Naive thymus-derived CD8-positive, alpha-beta T cell (primary cell): ENCODE results near the gene VTI1A. TPM values are rescaled to one million over a fixed set of nuclear protein-coding genes. Genes with fewer than 3 reads are reported as not detected.

Source experiments
- ATAC-seq, 2 donors: fragments of 150-1000 bp; cut with Tn5 transposase in 1 of 2; sonication (Bioruptor Pico), chemical (Tn5 transposase) in 1 of 2; 1 replicate in 1 of 2; 2 replicates in 1 of 2; pipeline ENCODE4 v1.10.0; 2021; ENCODE audit warnings: mild to moderate bottlenecking in 2 of 2, moderate library complexity in 2 of 2
- POLR2A ChIA-PET: fragments of 350-600 bp; sonication (Branson Sonifier 250); formaldehyde crosslinking; loops from one replicate; lab custom pipeline; 2021; ENCODE audit warnings: antibody characterized with exemption; lab: Charles Lee
- DNase-seq, 10 donors: peaks; one replicate each; pipeline versions ENCODE4 v3.0.0 to v3.0.0-alpha.2; 2020 to 2022
- H3K27ac Mint-ChIP-seq, 10 donors: one replicate each; pipeline ENCODE4 v1.8.0; 2020 to 2022; ENCODE audit warnings: mild to moderate bottlenecking in 10 of 10, mixed read lengths in 10 of 10, moderate library complexity in 4 of 10, inconsistent platforms in 1 of 10
- H3K27me3 Mint-ChIP-seq, 5 donors: one replicate each; pipeline ENCODE4 v1.8.0; 2021 to 2022; ENCODE audit warnings: mixed read lengths in 5 of 5
- H3K36me3 Mint-ChIP-seq, 3 donors: one replicate each; pipeline ENCODE4 v1.8.0; 2020 to 2022; ENCODE audit warnings: mixed read lengths in 3 of 3, mild to moderate bottlenecking in 2 of 3, inconsistent platforms in 1 of 3
- H3K4me1 Mint-ChIP-seq, 4 donors: one replicate each; pipeline ENCODE4 v1.8.0; 2021 to 2022; ENCODE audit warnings: mixed read lengths in 4 of 4
- H3K4me3 Mint-ChIP-seq, 10 donors: one replicate each; pipeline ENCODE4 v1.8.0; 2020 to 2022; ENCODE audit warnings: mild to moderate bottlenecking in 10 of 10, mixed read lengths in 10 of 10, moderate library complexity in 6 of 10, inconsistent platforms in 1 of 10
- H3K9me3 Mint-ChIP-seq, 9 donors: one replicate each; pipeline ENCODE4 v1.8.0; 2020 to 2022; ENCODE audit warnings: mixed read lengths in 9 of 9, mild to moderate bottlenecking in 3 of 9, inconsistent platforms in 1 of 9, moderate library complexity in 1 of 9
- polyA plus RNA-seq, 3 donors: library from polyadenylated mRNA; unstranded; fragments of 300-500 nt; fragmentation: Illumina TruSeq; gene quantifications; one replicate each; pipeline ENCODE4 v1.2.3, GENCODE V29; 2021
- total RNA-seq, 8 experiments: library from RNA in 2 of 8; stranded (reverse) in 2 of 8; gene quantifications; one replicate each; pipeline ENCODE4 v1.2.3 and lab custom pipeline; 2021 to 2026

The VTI1A gene
- total and polyA plus RNA-seq, 5 experiments from 2014 or later, result 24.4 to 42.7 (median 30.2) TPM

DNA sequence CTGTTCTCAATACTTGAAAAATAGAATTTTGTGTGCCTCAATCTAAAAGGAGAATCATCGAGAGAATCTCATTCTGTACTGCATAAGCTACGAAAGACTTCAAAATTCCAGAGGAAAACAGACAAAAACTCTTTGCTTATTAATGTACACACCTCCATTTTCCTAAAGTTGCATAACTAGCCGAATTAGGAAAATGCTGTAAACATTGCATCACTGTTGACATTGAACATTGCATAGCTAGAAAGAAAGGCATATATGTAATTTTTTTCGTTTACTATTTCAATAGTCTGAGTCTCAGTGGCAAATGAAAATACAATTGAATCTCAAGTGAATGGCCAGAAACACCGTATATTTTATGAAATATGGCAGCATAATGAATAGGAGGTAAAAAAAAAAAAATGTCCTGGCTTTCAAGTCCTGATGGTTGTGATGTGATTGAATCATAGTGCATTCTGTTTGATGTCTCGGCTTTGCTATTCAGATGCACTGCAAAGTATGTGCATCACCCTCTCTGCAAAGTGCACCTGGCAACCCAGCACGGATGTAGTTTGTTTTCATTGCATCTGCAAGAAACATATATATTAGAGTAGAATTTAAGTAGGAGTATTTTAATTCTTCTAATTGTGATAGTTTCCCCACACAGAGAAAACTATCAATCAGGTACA lies 196.7 kb downstream of the VTI1A start:
- Mint-ChIP-seq H3K27me3 (no peaks in the 10 kb centered on the region), H3K4me1 (peaks cover 0 to 6% (median 0%) of the 10 kb centered on the region in 4 donors), H3K4me3 (no peak overlapping the region), H3K9me3 (no peaks in the 10 kb centered on the region), H3K27ac (no peak overlapping the region), H3K36me3 (peaks cover 0 to 4% (median 2%) of the 10 kb centered on the region in 3 donors)
- no peak for DNase-seq
- no peak for ATAC-seq
- POLR2A ChIA-PET, result no interaction called here

DNA sequence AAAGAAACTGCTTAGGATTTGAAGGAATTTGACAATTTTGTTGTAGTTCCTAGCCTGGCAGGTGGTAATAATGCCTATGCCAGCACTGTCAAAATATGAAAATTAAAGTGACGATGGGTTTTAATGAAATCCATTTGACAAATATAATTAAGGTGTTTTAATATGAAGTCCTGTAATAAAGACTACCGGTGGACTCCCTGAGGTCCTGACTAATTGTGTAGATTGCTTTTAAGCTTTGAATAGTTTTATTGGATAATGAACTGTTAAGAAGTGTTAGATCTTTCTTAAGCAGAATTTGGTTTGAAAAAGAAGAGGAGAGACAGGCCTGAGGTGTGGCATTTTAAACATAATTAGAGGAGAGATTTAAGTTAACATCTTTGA lies 197.2 kb downstream of the VTI1A start:
- ATAC-seq, result no peak
- Mint-ChIP-seq H3K27ac (peak overlapping the region in 1 of 10 donors; percentile 3), H3K9me3 (no peaks in the 10 kb centered on the region), H3K36me3 (peaks cover 0 to 4% (median 2%) of the 10 kb centered on the region in 3 donors), H3K27me3 (no peaks in the 10 kb centered on the region), H3K4me3 (no peak overlapping the region), H3K4me1 (peaks cover 0 to 6% (median 0%) of the 10 kb centered on the region in 4 donors)
- DNase-seq, result no peak
- POLR2A ChIA-PET, result no interaction called here

DNA sequence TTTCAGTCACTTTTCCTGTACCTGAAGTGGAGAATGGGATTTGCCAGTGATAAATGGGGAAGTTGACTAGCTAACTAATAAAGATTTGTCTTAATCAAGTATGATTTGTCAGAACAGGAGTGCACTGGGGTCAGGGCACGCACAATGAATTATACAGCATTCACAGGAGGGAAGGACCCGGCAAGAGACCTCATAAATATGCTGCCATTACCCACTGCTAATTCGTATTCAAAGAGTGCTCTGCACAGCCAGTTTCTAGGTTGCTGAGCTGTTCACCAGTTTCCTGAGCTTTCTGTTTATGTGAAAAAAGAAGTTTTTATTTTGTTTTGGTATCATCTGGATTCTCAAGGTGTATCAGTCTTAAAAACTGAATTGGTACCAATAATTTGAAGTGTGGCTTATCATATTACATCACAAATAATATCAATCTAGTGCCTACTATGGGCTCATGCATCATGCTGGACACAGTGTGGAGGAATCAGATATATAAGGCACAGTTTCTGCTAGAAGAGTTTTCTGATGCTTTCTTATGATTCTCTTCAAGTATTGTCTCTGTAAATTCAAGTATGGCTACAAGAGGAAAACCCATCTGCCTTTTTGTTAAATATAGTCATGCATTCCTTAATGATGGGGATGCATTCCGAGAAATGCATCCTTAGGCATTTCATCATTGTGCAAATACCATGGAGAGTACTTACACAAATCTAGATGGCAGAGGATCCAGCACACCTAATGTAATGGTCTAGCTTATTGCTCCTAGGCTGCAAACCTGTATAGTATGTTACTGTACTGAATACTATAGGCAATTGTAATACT lies 202.2 kb downstream of the VTI1A start:
- DNase-seq (no peak), ATAC-seq (no peak)
- H3K27me3 Mint-ChIP-seq, result no peaks in the 10 kb centered on the region
- H3K9me3 Mint-ChIP-seq, result no peaks in the 10 kb centered on the region
- no peak overlapping the region for H3K4me3 Mint-ChIP-seq
- peaks cover 0 to 19% (median 10%) of the 10 kb centered on the region in 3 donors for H3K36me3 Mint-ChIP-seq
- no peak overlapping the region for H3K27ac Mint-ChIP-seq
- peaks cover 0 to 4% (median 0%) of the 10 kb centered on the region in 4 donors for H3K4me1 Mint-ChIP-seq
- POLR2A ChIA-PET, result no interaction called here

DNA sequence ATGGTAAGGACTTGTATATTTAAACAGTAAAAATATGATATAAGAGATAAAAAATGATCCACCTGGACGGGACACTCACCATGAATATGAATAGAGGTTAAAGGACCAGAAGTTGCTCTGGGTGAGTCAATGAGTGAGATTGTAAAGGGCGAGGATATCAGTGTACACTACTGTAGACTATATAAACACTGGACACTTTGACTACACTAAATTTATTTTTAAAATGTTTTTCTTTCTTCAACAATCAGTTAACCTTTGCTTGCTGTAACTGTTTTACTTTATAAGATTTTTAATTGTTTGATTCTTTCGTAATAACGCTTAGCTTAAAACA lies 202.8 kb downstream of the VTI1A start:
- Mint-ChIP-seq H3K4me3 (no peak overlapping the region), H3K27ac (no peak overlapping the region), H3K27me3 (no peaks in the 10 kb centered on the region), H3K9me3 (no peaks in the 10 kb centered on the region), H3K4me1 (peaks cover 0 to 2% (median 0%) of the 10 kb centered on the region in 4 donors), H3K36me3 (peaks cover 0 to 21% (median 13%) of the 10 kb centered on the region in 3 donors)
- DNase-seq (no peak), ATAC-seq (no peak)
- POLR2A ChIA-PET, result no interaction called here

DNA sequence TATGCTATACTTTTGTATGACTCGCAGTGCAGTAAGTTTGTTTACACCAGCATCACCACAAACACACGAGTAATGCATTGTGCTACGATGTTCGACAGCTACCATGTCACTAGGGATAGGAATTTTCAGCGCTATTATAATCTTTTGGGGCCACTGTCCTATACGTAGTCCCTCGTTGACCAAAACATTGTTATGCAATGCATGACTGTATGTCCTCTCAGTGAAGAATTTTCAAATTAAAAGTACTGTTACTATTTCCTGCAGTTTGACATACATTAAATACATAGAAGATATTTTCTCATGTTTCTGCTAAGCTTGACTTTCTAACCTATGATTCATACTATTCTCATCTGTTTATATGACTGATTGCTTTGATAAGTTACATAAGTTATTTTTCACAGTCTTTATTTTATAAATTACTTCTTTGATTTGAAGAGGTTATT lies 203.6 kb downstream of the VTI1A start:
- H3K27me3 Mint-ChIP-seq, result no peaks in the 10 kb centered on the region
- H3K4me1 Mint-ChIP-seq, result peaks cover 0 to 2% (median under 1%) of the 10 kb centered on the region in 4 donors
- DNase-seq, result no peak
- POLR2A ChIA-PET, result no interaction called here
- no peak overlapping the region for H3K27ac Mint-ChIP-seq
- H3K4me3 Mint-ChIP-seq, result no peak overlapping the region
- no peak for ATAC-seq
- no peaks in the 10 kb centered on the region for H3K9me3 Mint-ChIP-seq
- peaks cover 0 to 24% (median 17%) of the 10 kb centered on the region in 3 donors for H3K36me3 Mint-ChIP-seq

DNA sequence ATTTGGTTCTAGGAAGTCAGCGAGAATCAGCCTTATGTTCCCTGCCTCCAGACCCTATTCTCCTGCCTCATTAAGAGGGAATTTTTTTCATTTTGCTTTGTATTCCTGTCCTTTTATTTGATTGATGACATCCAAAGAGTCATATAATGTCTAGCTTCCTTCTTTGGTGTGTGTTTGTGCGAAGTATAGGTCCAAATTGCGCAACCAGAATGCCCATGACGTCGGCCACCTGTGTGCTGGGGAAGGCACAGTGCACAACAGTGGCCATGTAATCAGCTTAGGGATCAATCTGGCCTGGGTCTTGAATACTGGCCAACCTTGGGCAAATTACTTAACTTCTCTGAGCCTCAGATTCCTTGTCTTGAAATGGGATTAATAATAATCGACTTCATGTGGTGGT lies 206.2 kb downstream of the VTI1A start:
- Mint-ChIP-seq H3K9me3 (no peaks in the 10 kb centered on the region), H3K36me3 (peaks cover 0 to 25% (median 16%) of the 10 kb centered on the region in 3 donors), H3K27ac (no peak overlapping the region), H3K4me3 (no peak overlapping the region), H3K4me1 (peaks cover 0 to 1% (median under 1%) of the 10 kb centered on the region in 4 donors), H3K27me3 (no peaks in the 10 kb centered on the region)
- POLR2A ChIA-PET, result no interaction called here
- no peak for DNase-seq
- ATAC-seq, result no peak

DNA sequence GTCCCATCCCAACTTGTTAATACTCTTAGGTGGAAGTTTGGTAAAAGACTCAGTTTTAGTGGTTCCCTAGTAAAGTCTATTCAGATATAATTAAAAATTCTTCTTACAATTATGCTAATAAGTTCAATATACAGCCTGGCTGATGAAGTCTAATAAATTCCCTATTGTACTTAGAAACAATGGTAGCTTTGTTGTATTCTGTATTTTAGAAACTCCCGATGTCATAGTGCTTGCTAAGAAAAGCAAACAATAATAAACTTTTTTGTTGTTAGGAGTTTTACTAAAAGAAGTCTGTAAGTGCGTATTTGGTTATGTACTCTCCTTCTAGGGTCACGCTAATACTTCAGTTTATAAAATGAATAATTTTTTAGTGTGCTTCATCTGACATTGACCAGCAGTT lies 206.8 kb downstream of the VTI1A start:
- Mint-ChIP-seq H3K36me3 (peaks cover 0 to 28% (median 20%) of the 10 kb centered on the region in 3 donors), H3K4me3 (no peak overlapping the region), H3K9me3 (no peaks in the 10 kb centered on the region), H3K4me1 (peaks cover 0 to 1% (median 0%) of the 10 kb centered on the region in 4 donors), H3K27me3 (no peaks in the 10 kb centered on the region), H3K27ac (no peak overlapping the region)
- DNase-seq, result no peak
- POLR2A ChIA-PET, result no interaction called here
- ATAC-seq, result no peak

DNA sequence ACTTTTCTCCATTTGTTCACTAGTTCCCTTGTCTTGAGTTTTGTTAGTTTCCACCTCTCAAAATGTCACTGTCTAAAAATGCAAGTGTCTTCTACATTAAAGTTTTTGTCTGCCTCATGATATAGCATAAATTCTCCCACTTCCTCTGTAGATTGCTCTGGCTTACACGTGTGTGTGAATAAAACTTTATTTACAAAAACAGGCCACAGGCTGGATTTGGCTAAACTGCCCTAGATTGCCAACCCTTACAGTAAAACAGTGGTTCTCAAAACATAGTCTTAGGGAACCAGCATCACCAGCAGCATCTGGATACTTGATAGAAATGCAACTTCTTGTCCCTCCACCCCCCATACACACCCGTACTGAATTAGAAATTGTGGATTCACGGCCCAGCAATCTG lies 207.8 kb downstream of the VTI1A start:
- H3K27ac Mint-ChIP-seq, result no peak overlapping the region
- POLR2A ChIA-PET, result no interaction called here
- DNase-seq (no peak), ATAC-seq (no peak)
- H3K36me3 Mint-ChIP-seq, result peaks cover 0 to 32% (median 27%) of the 10 kb centered on the region in 3 donors
- peaks cover 0 to 2% (median under 1%) of the 10 kb centered on the region in 4 donors for H3K4me1 Mint-ChIP-seq
- no peak overlapping the region for H3K4me3 Mint-ChIP-seq
- no peaks in the 10 kb centered on the region for H3K27me3 Mint-ChIP-seq
- no peaks in the 10 kb centered on the region for H3K9me3 Mint-ChIP-seq

DNA sequence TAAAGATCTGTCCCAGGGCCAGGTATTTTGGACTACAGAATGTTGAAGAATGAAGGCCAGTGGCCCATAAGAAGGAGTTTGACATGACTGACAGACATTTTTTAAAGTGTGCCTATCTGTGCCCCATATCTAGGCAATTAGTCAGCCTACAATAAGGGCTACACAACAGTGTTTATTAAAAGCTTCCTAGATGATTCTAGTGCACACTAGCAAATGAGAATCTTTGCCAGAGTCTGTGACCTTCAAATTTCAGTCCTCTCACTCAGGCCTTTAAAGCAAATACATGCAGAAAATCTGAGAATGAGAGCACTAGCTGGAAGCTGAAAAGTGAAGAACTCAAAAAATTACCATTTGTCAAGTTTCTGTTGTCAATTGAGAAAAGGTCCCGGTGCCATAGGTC lies 208.7 kb downstream of the VTI1A start:
- Mint-ChIP-seq H3K27me3 (no peaks in the 10 kb centered on the region), H3K27ac (no peak overlapping the region), H3K36me3 (peaks cover 0 to 31% (median 29%) of the 10 kb centered on the region in 3 donors), H3K4me1 (peaks cover 0 to 2% (median under 1%) of the 10 kb centered on the region in 4 donors), H3K9me3 (no peaks in the 10 kb centered on the region), H3K4me3 (no peak overlapping the region)
- ATAC-seq (no peak), DNase-seq (no peak)
- POLR2A ChIA-PET, result no interaction called here

DNA sequence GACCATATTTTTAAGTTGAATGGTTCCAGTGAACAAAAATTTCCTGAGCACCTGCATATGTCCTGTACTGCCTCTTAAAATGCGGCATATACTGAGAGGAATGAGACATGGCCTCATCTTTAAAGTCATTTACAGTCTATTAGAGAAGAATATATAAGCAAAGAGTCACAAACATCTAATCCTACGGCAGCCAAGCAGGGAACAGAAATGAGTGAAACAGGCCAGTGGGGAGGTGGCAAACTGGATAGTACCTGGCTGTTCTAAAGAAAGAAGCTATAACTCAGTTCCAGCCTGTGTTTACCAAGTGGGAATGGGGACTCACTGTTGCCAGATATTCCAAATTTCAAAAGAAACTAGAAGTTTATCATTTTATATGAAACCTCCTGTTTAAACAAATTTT lies 211.4 kb downstream of the VTI1A start:
- H3K27me3 Mint-ChIP-seq, result no peaks in the 10 kb centered on the region
- H3K27ac Mint-ChIP-seq, result no peak overlapping the region
- H3K4me3 Mint-ChIP-seq, result no peak overlapping the region
- ATAC-seq (no peak), DNase-seq (no peak)
- H3K9me3 Mint-ChIP-seq, result peaks cover 0 to 7% (median 0%) of the 10 kb centered on the region in 9 donors
- peaks cover 0 to 2% (median under 1%) of the 10 kb centered on the region in 4 donors for H3K4me1 Mint-ChIP-seq
- POLR2A ChIA-PET, result no interaction called here
- H3K36me3 Mint-ChIP-seq, result peaks cover 7 to 37% (median 31%) of the 10 kb centered on the region in 3 donors

DNA sequence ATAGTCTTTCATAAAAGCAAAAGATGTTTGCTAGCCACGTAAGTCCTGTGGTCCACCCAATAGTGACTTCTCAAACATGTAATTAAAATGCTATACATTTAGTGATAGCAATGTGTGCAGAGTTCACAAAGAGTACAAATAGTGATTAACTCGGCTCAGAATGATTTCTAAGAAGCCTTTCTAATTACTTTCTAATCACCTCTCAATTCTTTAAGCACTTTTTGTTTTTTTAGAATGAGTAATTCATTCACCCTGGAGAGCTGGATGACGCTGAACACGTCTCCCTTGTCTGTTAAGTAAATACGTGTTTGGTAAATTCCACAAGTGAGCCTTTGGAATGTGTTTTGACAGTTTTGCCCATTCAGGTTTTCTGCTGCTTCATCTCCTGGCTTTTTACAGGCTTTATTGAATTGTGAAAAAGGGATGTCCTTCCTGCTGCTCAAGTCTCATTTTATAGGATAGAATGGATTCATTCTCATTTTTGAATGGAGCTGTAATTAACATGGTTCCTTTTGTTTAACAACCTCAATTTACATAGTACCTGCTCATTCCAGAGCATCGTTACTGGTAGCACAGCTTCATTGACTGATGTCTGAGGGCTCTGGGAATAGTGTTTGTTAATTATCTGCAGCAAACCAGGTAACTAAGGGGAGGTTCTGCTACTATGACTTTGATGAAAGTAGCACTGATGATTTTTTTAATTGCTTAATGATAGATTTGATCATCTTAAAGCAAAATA lies 212.1 kb downstream of the VTI1A start:
- no peak overlapping the region for H3K27ac Mint-ChIP-seq
- peaks cover 0 to 2% (median under 1%) of the 10 kb centered on the region in 4 donors for H3K4me1 Mint-ChIP-seq
- H3K36me3 Mint-ChIP-seq, result peaks cover 7 to 39% (median 29%) of the 10 kb centered on the region in 3 donors
- H3K4me3 Mint-ChIP-seq, result no peak overlapping the region
- peaks cover 0 to 7% (median 0%) of the 10 kb centered on the region in 9 donors for H3K9me3 Mint-ChIP-seq
- no peaks in the 10 kb centered on the region for H3K27me3 Mint-ChIP-seq
- DNase-seq (no peak), ATAC-seq (no peak)
- POLR2A ChIA-PET, result interaction anchor here (0.7 kb wide), 1 partner anchor 426 kb away, joined by 3 read pairs; no protein-coding TSS in a partner anchor

DNA sequence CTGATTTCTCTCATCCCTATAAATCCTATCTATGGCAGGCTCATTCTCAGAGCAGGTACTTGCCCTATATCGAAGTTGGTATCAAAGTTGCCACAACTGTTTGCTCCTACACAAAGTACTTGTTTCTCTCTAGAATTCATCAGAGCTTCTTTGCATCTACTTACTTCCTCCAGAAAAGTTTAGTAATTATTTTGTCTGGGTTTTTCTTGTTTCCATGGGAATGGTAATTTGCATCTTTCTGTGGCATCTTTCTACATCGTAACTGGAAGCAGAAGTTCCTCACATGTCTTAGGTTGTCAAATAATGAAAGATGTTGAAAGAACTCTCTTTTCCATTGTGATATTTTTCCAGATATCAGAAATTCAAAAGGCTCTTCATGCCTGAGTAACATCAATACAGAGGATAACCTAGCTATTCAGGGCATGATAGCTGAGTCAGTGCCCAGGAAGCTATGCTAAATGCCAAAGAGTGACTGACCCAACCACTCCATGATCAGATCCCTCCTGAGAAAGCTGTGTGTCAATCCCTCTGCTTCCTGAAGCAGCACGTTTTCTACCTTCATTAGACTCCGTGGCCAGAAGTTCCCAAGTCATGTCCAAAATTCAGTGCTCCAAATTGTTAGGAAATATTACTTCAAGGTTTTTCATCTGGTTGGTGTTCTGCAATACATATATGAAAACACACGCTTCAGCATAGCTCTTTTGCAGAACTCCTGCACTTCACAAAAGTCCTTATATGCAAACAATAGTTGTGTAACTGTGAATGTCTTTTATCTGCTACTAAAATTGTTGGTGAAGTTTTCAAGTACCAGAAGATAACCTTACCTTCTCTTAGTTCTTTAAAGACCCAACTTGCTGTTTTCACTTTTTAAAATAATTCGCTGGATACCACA lies 216.5 kb downstream of the VTI1A start:
- peaks cover 15 to 36% (median 35%) of the 10 kb centered on the region in 3 donors for H3K36me3 Mint-ChIP-seq
- ATAC-seq (no peak), DNase-seq (no peak)
- no peaks in the 10 kb centered on the region for H3K27me3 Mint-ChIP-seq
- peaks cover 0 to 2% (median 0%) of the 10 kb centered on the region in 4 donors for H3K4me1 Mint-ChIP-seq
- POLR2A ChIA-PET, result no interaction called here
- peak overlapping the region in 1 of 10 donors; percentile 13 for H3K27ac Mint-ChIP-seq
- H3K4me3 Mint-ChIP-seq, result no peak overlapping the region
- H3K9me3 Mint-ChIP-seq, result peaks cover 0 to 7% (median 0%) of the 10 kb centered on the region in 9 donors
